ENCODE data around the gene NDP. TPM values are rescaled to one million over a fixed set of nuclear protein-coding genes. Genes with fewer than 3 reads are reported as not detected.

NDP gene
- total and polyA plus RNA-seq, 8 donors: not detected

DNA sequence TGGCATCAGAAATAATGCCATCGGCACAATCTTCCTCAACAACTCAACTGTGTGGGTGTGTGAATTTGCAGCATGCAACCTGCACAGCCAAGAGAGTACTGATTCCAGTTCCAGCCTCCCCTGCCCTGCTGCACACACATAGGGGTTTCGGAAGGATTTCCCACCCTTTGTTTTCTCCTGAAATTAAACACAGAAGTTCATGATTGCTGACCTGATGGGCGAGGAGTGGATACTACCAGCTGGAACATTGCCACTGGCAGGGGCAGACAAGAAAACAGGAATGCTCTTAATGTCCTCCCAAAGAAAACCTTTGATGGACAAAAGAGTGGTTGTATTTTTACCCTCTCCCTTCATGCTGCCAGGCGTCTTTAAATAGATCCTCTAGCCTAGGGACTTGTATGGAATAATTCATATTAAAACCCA is 4.8 kb downstream of the NDP start:
- H3K36me3 ChIP-seq: no peaks in the 10 kb centered on the region
- TF ChIP-seq, protein P1, sequence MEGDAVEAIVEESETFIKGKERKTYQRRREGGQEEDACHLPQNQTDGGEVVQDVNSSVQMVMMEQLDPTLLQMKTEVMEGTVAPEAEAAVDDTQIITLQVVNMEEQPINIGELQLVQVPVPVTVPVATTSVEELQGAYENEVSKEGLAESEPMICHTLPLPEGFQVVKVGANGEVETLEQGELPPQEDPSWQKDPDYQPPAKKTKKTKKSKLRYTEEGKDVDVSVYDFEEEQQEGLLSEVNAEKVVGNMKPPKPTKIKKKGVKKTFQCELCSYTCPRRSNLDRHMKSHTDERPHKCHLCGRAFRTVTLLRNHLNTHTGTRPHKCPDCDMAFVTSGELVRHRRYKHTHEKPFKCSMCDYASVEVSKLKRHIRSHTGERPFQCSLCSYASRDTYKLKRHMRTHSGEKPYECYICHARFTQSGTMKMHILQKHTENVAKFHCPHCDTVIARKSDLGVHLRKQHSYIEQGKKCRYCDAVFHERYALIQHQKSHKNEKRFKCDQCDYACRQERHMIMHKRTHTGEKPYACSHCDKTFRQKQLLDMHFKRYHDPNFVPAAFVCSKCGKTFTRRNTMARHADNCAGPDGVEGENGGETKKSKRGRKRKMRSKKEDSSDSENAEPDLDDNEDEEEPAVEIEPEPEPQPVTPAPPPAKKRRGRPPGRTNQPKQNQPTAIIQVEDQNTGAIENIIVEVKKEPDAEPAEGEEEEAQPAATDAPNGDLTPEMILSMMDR (IDR thresholded peaks at IDR 0.05): no peak
- H3K9me3 ChIP-seq: no peaks in the 10 kb centered on the region
- no peaks in the 10 kb centered on the region for H3K4me1 ChIP-seq
- ATAC-seq (no peak), DNase-seq (no peak), FAIRE-seq (no peak)
- H3K27ac ChIP-seq: no peak overlapping the region
- intact Hi-C loops (cut with DNase I): loop anchor here in 1 of 3 donors (10.0 kb wide), 1 partner anchor 276 kb away; no protein-coding TSS in a partner anchor
- peaks cover 0 to 39% (median 0%) of the 10 kb centered on the region in 4 donors for H3K27me3 ChIP-seq
- 63 to 72% methylated on average over 4 of the region's 4 CpGs for WGBS, 2 donors
- H3K4me3 ChIP-seq: no peak overlapping the region

DNA sequence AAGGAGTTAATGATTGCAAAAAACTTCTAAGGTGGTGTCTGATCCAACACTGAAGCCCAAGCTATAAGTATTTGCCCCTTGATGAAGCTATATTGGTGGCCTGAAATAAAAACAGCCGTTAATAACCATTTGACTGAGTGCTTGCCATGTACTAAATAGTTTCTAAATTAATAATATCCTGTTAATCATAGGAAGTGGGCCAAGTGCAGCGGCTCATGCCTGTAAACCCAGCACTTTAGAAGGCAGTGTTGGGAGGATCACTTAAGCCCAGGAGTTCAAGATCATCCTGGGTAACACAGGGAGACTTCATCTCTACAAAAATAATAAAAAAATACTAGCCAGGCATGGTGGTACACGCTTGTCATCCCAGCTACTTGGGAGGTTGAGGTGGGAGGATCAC is 8.3 kb downstream of the NDP start:
- Histone ChIP-seq H3K27ac (no peak overlapping the region), H3K4me1 (no peaks in the 10 kb centered on the region), H3K36me3 (no peaks in the 10 kb centered on the region), H3K27me3 (peaks cover 0 to 18% (median 3%) of the 10 kb centered on the region in 4 donors), H3K4me3 (no peak overlapping the region), H3K9me3 (no peaks in the 10 kb centered on the region)
- WGBS, 2 donors: 71 to 72% methylated on average over 3 of the region's 3 CpGs
- intact Hi-C loops (cut with DNase I): loop anchor here in 2 of 3 donors (5.0 to 10.0 kb wide), 2 partner anchors 280 to 282 kb away; no protein-coding TSS in a partner anchor
- no peak for ATAC-seq
- no peak for DNase-seq
- no peak for FAIRE-seq
- TF ChIP-seq, protein P1 (IDR thresholded peaks at IDR 0.05): no peak

DNA sequence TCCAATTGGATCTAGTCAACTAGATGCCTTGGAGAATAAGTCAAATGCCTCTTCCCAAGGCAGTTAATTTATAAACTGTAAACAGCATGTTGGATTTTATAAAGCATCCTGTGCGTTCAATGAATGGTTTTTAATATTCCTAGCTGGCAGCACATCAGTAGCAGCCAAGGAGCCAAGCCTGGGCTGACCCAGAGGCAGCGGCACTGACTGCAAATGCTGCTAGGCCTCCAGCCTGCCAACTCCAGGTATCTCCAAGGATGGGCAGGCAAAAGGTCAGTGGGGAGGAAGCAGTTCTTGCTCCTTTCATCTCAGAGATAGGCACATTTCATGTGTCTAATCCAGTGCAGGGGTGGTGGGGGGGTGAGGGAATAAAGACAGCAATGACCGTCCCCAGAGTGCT is 9.5 kb downstream of the NDP start:
- intact Hi-C loops (cut with DNase I): loop anchor here in 2 of 3 donors (5.0 to 10.0 kb wide), 2 partner anchors 281 to 284 kb away; no protein-coding TSS in a partner anchor
- peaks cover 0 to 11% (median 3%) of the 10 kb centered on the region in 4 donors for H3K27me3 ChIP-seq
- 79 to 85% methylated on average over 3 of the region's 3 CpGs for WGBS, 2 donors

DNA sequence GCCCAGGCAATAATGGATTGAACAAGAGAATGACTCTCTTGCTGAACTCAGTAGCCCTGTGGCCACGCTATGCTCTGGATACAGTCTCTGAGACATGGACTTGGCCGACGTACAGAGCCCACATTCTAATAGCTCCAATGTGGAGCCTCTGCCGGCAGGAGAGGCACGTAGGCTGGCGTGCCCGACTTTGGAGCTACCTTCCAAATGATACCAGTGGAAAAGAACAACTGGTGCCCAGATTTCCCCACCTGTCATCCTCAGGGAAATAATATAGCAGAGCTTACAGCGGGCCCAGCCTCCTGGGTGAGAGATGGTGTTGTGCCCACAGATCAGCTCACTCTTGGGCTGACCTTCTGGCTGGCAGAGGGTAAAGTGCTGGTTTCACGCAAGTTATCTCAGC is 10.6 kb downstream of the NDP start:
- TF ChIP-seq, protein P1 (IDR thresholded peaks at IDR 0.05): no peak
- 82 to 84% methylated on average over 9 of the region's 9 CpGs for WGBS, 2 donors
- H3K4me1 ChIP-seq: no peaks in the 10 kb centered on the region
- no peak for DNase-seq
- peaks cover 0 to 14% (median 3%) of the 10 kb centered on the region in 4 donors for H3K27me3 ChIP-seq
- intact Hi-C loops (cut with DNase I): loop anchor here in 2 of 3 donors (5.0 to 10.0 kb wide), 2 partner anchors 282 to 285 kb away; no protein-coding TSS in a partner anchor
- no peak for FAIRE-seq
- H3K9me3 ChIP-seq: no peaks in the 10 kb centered on the region
- H3K4me3 ChIP-seq: no peak overlapping the region
- no peaks in the 10 kb centered on the region for H3K36me3 ChIP-seq
- no peak overlapping the region for H3K27ac ChIP-seq
- no peak for ATAC-seq

More for the DNA sequence above, 9.5 kb downstream of the NDP start:
- TF ChIP-seq, protein P1 (IDR thresholded peaks at IDR 0.05): no peak
- Histone ChIP-seq H3K36me3 (no peaks in the 10 kb centered on the region), H3K4me3 (no peak overlapping the region), H3K4me1 (no peaks in the 10 kb centered on the region), H3K27ac (no peak overlapping the region), H3K9me3 (no peaks in the 10 kb centered on the region)
- DNase-seq: no peak
- FAIRE-seq: no peak
- no peak for ATAC-seq

DNA sequence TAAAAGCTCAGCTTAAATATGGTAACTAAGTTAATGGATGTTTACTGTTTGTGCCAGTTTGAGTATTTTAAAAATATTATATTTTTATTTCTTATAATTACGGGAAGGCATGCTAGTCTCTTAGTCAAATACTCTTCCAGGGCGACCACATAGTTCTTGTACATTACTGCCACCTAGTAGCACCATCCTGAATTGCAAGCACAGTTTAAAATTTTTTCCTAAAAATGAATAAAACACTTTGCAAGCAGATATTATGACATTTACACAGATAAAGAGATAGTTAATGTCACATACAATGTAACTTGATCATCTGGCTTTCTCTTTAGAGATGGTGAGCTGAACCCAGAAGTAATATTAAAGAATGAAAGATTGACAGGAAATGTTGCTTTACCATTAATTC is 11.5 kb downstream of the NDP start:
- Histone ChIP-seq H3K4me1 (no peaks in the 10 kb centered on the region), H3K4me3 (no peak overlapping the region), H3K27me3 (peaks cover 0 to 18% (median 3%) of the 10 kb centered on the region in 4 donors), H3K27ac (no peak overlapping the region), H3K9me3 (no peaks in the 10 kb centered on the region), H3K36me3 (no peaks in the 10 kb centered on the region)
- no peak for FAIRE-seq
- no peak for ATAC-seq
- TF ChIP-seq, protein P1 (IDR thresholded peaks at IDR 0.05): no peak
- intact Hi-C loops (cut with DNase I): loop anchor here in 2 of 3 donors (5.0 to 10.0 kb wide), 2 partner anchors 283 to 286 kb away; no protein-coding TSS in a partner anchor
- DNase-seq: no peak
- WGBS, 2 donors: 27 to 37% methylated on average over 2 of the region's 2 CpGs

All from pancreas (tissue), 10 donors.